Heart left ventricle (tissue), 16 donors: ENCODE results near the gene ENPP6. TPM values are rescaled to one million over a fixed set of nuclear protein-coding genes. Genes with fewer than 3 reads are reported as not detected.
"Not testable (repeated sequence)": the region's sequence is repeated elsewhere in the genome, so short reads cannot be mapped to it uniquely, and the experiment has no call there.

Source experiments
- ATAC-seq, 4 donors: fragments of 200-7000 bp; cut with Tn5 transposase; one replicate each; pipeline ENCODE4 v1.9.1; 2020 to 2022; ENCODE audit warnings: moderate library complexity in 4 of 4, mild to moderate bottlenecking in 3 of 4, moderate number of reproducible peaks in 1 of 4
- DNase-seq, 5 donors: peaks; one replicate each; pipeline ENCODE4 v3.0.0-alpha.2; 2020
- H3K27ac ChIP-seq, 12 donors: fragments of 200-600 bp; sonication (generic) in 4 of 12; one replicate each; pipeline versions ENCODE4 v1.5.0 to v1.8.0; 2016 to 2022; ENCODE audit warnings: mild to moderate bottlenecking in 2 of 12
- H3K27me3 ChIP-seq, 9 donors: fragments of 200-600 bp; sonication (generic) in 2 of 9; one replicate each; pipeline versions ENCODE4 v1.5.1 to v1.8.0; 2016 to 2022; ENCODE audit warnings: mild to moderate bottlenecking in 3 of 9
- H3K36me3 ChIP-seq, 9 donors: fragments of 200-600 bp; sonication (generic) in 2 of 9; one replicate each; pipeline versions ENCODE4 v1.5.0 to v1.8.0; 2018 to 2022; ENCODE audit warnings: mild to moderate bottlenecking in 2 of 9
- H3K4me1 ChIP-seq, 12 donors: fragments of 200-600 bp; sonication (generic) in 4 of 12; one replicate each; pipeline versions ENCODE4 v1.5.0 to v1.8.0; 2016 to 2022; ENCODE audit warnings: mild to moderate bottlenecking in 3 of 12
- H3K4me3 ChIP-seq, 12 donors: fragments of 200-600 bp; sonication (generic) in 4 of 12; one replicate each; pipeline versions ENCODE4 v1.5.0 to v1.8.0; 2017 to 2022; ENCODE audit warnings: mild to moderate bottlenecking in 9 of 12, moderate library complexity in 4 of 12
- H3K9me3 ChIP-seq, 12 donors: fragments of 200-600 bp; sonication (generic) in 4 of 12; one replicate each; pipeline versions ENCODE4 v1.5.0 to v1.8.0; 2016 to 2022; ENCODE audit warnings: mild to moderate bottlenecking in 1 of 12
- POLR2A ChIP-seq, 2 donors: fragments of 450-650 bp; IDR thresholded peaks; one replicate each; pipeline ENCODE4 v1.6.1; 2017; ENCODE audit warnings: antibody characterized with exemption in 2 of 2, mild to moderate bottlenecking in 2 of 2, moderate library complexity in 2 of 2
- WGBS, 4 donors: extraction: QIAGEN DNeasy Blood & Tissue Kit in 2 of 4; methylation state at CpG; one replicate each; pipeline versions ENCODE4 v1.1.5 to v1.1.7; 2013 to 2018; 5-methylcytosine and 5-hydroxymethylcytosine counted together
- intact Hi-C, 10 donors: fragments of 100-400 bp; cut with DNase I; formaldehyde crosslinking; loops; one replicate each; pipeline versions ENCODE4 v1.11.1 to v1.14.2; 2022
- polyA plus RNA-seq, 2 donors: library from polyadenylated mRNA; stranded (reverse); fragments of 200-250 nt; gene quantifications; one replicate each; pipeline ENCODE4 v1.2.3, GENCODE V29; 2013
- total RNA-seq, 9 donors: library from RNA; depleted of rRNA in 2 of 9; stranded (reverse); fragments of >200 nt in 2 of 9; fragmentation: NEBNext Ultra II Directional in 3 of 9; extraction: Animal tissue kit (Norgen Biotek cat#: 25700) in 3 of 9; gene quantifications; one replicate each; pipeline versions ENCODE4 v1.1.0 to v1.2.4, GENCODE V29; 2016 to 2023
- TF ChIP-seq, protein P1 (sequence below), 12 donors: fragments of 200-600 bp; sonication (generic) in 4 of 12; IDR thresholded peaks; one replicate each; pipeline versions ENCODE4 v1.5.0 to v1.8.0; 2018 to 2022; ENCODE audit warnings: antibody characterized with exemption in 12 of 12, mild to moderate bottlenecking in 5 of 12
- donor health status: ischemic (EF 13 %, LVEDD 7.1; RV severe dilation, severe dysfunction).
- donor health status: healthy with polysubstance abuse.
- donor health status: DM: no; HTN: yes; CAD: no.
- donor health status: DM: no; HTN: no; CAD: no.
- donor health status: ischemic (EF 25% LVEDD 6.9; RV normal size, moderate dysfunction).
- donor health status: ischemic (EF 25% LVEDD 5.7; RV mildly dilated, moderate dysfunction).
- donor health status: healthy.
- donor health status: DM: yes; HTN: yes; CAD: no.
- donor health status: ischemic (EF 35%, LVEDD 5.7; RV mildly dilated, moderate dysfunction).
- donor health status: nonischemic (EF 11% LVEDD 7.7; RV severe dilation, severe dysfunction).
- donor health status: DM: yes; HTN: yes; CAD: no.
- donor health status: PGD.
- donor health status: ischemic (EF 29% LVEDD 5.4; RV normal size, mild dysfunction).
- donor health status: nonischemic (EF 23%, LVEDD 6.1; RV moderate dilation, normal function).

ENPP6 gene
- total and polyA plus RNA-seq, 11 donors = 0.03 to 0.35 (median 0.19) TPM; not detected in 2

DNA sequence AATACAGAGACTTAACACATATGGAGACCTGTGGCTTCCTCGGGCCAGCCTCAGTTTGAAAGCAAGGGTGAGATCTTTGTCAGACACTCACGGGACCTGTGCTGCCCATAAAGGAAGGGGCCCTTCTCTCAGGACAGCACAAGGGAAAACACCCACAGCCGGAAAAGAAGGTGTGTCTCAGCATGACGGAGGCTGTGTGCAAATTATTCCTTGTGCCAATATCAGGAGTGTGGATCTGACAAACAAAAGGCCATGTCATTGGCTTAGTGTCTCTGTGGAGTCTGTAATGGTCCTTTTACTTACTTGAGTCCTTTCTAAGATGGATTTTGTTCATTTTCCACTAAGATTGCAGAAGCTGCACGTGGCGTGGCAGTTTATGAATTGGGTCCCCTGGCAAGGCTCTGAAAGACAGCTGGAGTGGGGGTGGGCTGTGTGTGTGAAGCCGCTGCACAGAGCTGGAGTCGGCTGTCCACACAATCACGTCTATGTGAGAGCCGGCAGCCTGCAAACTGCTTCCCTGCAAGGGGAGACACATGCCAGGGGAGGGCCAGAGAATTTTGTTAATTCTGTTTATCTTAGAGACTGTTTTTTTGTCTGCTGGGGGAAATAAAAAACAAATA is 1.9 kb downstream of the ENPP6 start:
- H3K4me3 ChIP-seq = no peak overlapping the region
- H3K27ac ChIP-seq = no peak overlapping the region
- H3K4me1 ChIP-seq = no peaks in the 10 kb centered on the region
- peaks cover 0 to 4% (median 0%) of the 10 kb centered on the region in 12 donors for H3K9me3 ChIP-seq
- H3K36me3 ChIP-seq = no peaks in the 10 kb centered on the region
- 53 to 62% (median 54%) methylated on average over 10 of the region's 10 CpGs for WGBS, 4 donors
- no peak for DNase-seq
- intact Hi-C loops = no loop called here
- no peak for ATAC-seq
- TF ChIP-seq, protein P1, sequence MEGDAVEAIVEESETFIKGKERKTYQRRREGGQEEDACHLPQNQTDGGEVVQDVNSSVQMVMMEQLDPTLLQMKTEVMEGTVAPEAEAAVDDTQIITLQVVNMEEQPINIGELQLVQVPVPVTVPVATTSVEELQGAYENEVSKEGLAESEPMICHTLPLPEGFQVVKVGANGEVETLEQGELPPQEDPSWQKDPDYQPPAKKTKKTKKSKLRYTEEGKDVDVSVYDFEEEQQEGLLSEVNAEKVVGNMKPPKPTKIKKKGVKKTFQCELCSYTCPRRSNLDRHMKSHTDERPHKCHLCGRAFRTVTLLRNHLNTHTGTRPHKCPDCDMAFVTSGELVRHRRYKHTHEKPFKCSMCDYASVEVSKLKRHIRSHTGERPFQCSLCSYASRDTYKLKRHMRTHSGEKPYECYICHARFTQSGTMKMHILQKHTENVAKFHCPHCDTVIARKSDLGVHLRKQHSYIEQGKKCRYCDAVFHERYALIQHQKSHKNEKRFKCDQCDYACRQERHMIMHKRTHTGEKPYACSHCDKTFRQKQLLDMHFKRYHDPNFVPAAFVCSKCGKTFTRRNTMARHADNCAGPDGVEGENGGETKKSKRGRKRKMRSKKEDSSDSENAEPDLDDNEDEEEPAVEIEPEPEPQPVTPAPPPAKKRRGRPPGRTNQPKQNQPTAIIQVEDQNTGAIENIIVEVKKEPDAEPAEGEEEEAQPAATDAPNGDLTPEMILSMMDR (IDR thresholded peaks at IDR 0.05) = no peak
- no peak for TF ChIP-seq POLR2A (IDR thresholded peaks at IDR 0.05)
- peaks cover 0 to 5% (median 0%) of the 10 kb centered on the region in 9 donors for H3K27me3 ChIP-seq

DNA sequence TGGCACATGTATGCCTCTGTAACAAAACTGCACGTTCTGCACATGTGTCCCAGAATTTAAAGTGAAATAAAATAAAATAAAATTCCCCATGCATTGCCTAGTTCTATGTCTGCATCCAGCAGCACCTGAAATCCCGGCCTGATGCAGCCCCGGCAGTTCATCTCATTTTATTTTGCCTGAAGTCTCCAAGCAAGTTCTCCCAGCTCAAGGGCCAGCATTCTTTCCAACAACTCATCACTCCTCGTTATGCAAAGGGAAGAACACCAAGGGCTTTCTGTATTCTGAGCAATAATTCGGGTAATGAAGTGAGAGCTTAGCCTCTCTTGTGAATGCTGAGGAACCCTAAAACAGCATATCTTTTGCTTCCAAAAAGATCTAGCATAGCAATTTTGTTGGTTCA is 2.7 kb downstream of the ENPP6 start:
- Histone ChIP-seq H3K27me3 (peaks cover 0 to 5% (median 0%) of the 10 kb centered on the region in 9 donors), H3K27ac (no peak overlapping the region), H3K9me3 (peaks cover 0 to 4% (median 0%) of the 10 kb centered on the region in 12 donors), H3K36me3 (no peaks in the 10 kb centered on the region), H3K4me1 (no peaks in the 10 kb centered on the region), H3K4me3 (no peak overlapping the region)
- ATAC-seq = no peak
- intact Hi-C loops = no loop called here
- WGBS, 4 donors = 87 to 92% (median 90%) methylated on average over 5 of the region's 5 CpGs
- DNase-seq = no peak
- TF ChIP-seq POLR2A (IDR thresholded peaks at IDR 0.05) = no peak
- TF ChIP-seq, protein P1 (IDR thresholded peaks at IDR 0.05) = no peak

DNA sequence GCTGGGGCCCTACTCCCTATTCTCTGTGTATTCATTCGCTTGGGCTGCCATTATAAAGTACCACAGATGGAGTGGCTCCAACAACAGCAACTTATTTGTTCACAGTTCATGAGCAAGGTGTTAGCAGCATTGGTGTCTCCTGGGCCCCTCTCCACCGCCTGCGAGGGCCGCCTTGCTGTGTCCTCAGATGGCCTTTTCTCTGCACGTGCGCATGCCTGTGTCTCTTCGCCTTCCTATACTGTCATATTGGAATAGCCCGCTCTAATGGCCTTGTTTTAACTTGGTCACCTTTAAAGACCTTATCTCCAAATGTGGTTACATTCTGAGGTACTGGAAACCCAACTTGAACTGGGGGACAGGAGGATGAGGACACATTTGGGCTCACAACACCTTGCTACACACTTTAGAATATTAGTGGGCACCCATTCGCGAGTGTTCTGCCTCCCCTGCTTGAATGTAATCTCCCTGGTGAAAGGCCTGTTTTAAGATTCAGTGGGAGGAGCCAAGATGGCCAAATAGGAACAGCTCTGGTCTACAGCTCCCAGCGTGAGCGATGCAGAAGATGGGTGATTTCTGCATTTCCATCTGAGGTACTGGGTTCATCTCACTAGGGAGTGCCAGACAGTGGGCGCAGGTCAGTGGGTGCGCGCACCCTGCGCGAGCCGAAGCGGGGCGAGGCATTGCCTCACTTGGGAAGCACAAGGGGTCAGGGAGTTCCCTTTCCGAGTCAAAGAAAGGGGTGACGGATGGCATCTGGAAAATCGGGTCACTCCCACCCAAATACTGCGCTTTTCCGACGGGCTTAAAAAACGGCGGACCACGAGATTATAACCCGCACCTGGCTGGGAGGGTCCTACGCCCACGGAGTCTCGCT is 9.7 kb downstream of the ENPP6 start:
- H3K27ac ChIP-seq, ATAC-seq, H3K9me3 ChIP-seq, DNase-seq, intact Hi-C loops, H3K4me3 ChIP-seq, H3K27me3 ChIP-seq, H3K4me1 ChIP-seq, H3K36me3 ChIP-seq: not testable (repeated sequence)
- 84 to 92% (median 87%) methylated on average over 31 to 33 of the region's 33 CpGs for WGBS, 4 donors

DNA sequence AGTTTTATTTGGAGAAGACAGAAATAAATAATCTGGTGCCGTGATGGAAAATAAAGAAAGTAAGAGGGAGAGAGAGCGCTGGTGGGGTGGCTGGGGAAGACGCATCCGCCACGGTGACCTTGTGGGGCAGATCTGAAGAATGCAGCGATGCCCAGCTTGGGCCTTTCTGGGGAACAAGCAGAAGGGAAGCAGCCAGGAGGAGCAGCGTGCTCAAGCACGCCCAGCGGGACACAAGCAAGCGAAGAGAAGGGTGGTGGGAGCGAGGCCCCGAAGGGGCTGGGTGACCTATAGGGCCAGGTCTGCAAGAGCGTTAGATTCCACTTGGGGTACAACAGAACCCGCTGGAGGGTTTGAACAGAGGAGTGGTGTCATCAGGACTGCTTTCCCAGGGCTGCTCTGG is 12.4 kb downstream of the ENPP6 start:
- no peaks in the 10 kb centered on the region for H3K9me3 ChIP-seq
- intact Hi-C loops = no loop called here
- no peak overlapping the region for H3K27ac ChIP-seq
- H3K27me3 ChIP-seq = peaks cover 0 to 4% (median 0%) of the 10 kb centered on the region in 9 donors
- DNase-seq = no peak
- no peak overlapping the region for H3K4me3 ChIP-seq
- TF ChIP-seq, protein P1 (IDR thresholded peaks at IDR 0.05) = no peak
- no peak for TF ChIP-seq POLR2A (IDR thresholded peaks at IDR 0.05)
- no peaks in the 10 kb centered on the region for H3K4me1 ChIP-seq
- ATAC-seq = no peak
- 90 to 96% (median 94%) methylated on average over 14 of the region's 14 CpGs for WGBS, 4 donors
- H3K36me3 ChIP-seq = no peaks in the 10 kb centered on the region
